HG02973 (cell line): Measurements from ENCODE around the gene AFF2.
A peak's percentile ranks its signal among the peaks of the same experiment; 100 is the strongest.

Experiments
- ATAC-seq: cut with Tn5 transposase; IDR thresholded peaks from one replicate; pipeline ENCODE4 v1.9.1; 2021; ENCODE audit warnings: moderate library complexity; ENCODE audit not compliant: unreplicated experiment

AFF2 gene

GRCh38 chrX:148580016-148580415, 79.6 kb downstream of the AFF2 start:
- no peak for ATAC-seq

- ATAC-seq: no peak
Measured at GRCh38 chrX:148582353-148582752, 81.9 kb downstream of the AFF2 start.

GRCh38 chrX:148588649-148589310, 88.4 kb downstream of the AFF2 start:
- no peak for ATAC-seq

GRCh38 chrX:148592595-148592994, 92.2 kb downstream of the AFF2 start:
- no peak for ATAC-seq

- ATAC-seq: no peak
Measured at GRCh38 chrX:148593146-148593545, 92.7 kb downstream of the AFF2 start.

- no peak for ATAC-seq
Measured at GRCh38 chrX:148593987-148594386, 93.6 kb downstream of the AFF2 start.

GRCh38 chrX:148599404-148599803, 99.0 kb downstream of the AFF2 start:
- ATAC-seq: no peak

- ATAC-seq: no peak
Measured at GRCh38 chrX:148600131-148600530, 99.7 kb downstream of the AFF2 start.

- no peak for ATAC-seq
Measured at GRCh38 chrX:148600581-148600980, 100.2 kb downstream of the AFF2 start.

- ATAC-seq: no peak
Measured at GRCh38 chrX:148601034-148601433, 100.6 kb downstream of the AFF2 start.

GRCh38 chrX:148609515-148610327, 109.3 kb downstream of the AFF2 start:
- ATAC-seq: peak; percentile 73

- peak; percentile 58 for ATAC-seq
Measured at GRCh38 chrX:148610328-148610698, 109.9 kb downstream of the AFF2 start.

- peak; percentile 44 for ATAC-seq
Measured at GRCh38 chrX:148611993-148612392, 111.6 kb downstream of the AFF2 start.

- no peak for ATAC-seq
Measured at GRCh38 chrX:148612431-148612830, 112.0 kb downstream of the AFF2 start.

- no peak for ATAC-seq
Measured at GRCh38 chrX:148613636-148614035, 113.2 kb downstream of the AFF2 start.

- ATAC-seq: no peak
Measured at GRCh38 chrX:148615491-148615890, 115.1 kb downstream of the AFF2 start.

GRCh38 chrX:148618470-148619445, 118.3 kb downstream of the AFF2 start:
- no peak for ATAC-seq

GRCh38 chrX:148620023-148620422, 119.6 kb downstream of the AFF2 start:
- no peak for ATAC-seq

GRCh38 chrX:148624951-148625474, 124.6 kb downstream of the AFF2 start:
- ATAC-seq: no peak

- ATAC-seq: no peak
Measured at GRCh38 chrX:148628621-148629020, 128.2 kb downstream of the AFF2 start.

- ATAC-seq: no peak
Measured at GRCh38 chrX:148629434-148629833, 129.0 kb downstream of the AFF2 start.
